SK-N-SH treated with all-trans-retinoic acid at 6 μM for 48 hours (cell line): Measurements from ENCODE around the gene SCYL1.
A peak's percentile ranks its signal among the peaks of the same experiment; 100 is the strongest.

ENCODE experiments used
- ATAC-seq: fragments of 200-7000 bp; cut with Tn5 transposase; 3 replicates; pipeline ENCODE4 v1.9.1; 2020; ENCODE audit warnings: mild to moderate bottlenecking, moderate library complexity
- ARNTL ChIP-seq: fragments of 450-650 bp; formaldehyde crosslinking; IDR thresholded peaks from 2 replicates; pipeline ENCODE4 v1.5.0; 2020; ENCODE audit warnings: low read depth, mild to moderate bottlenecking, moderate library complexity, borderline replicate concordance
- BACH2 ChIP-seq: fragments of 250-450 bp; sonication (Bioruptor Pico); IDR thresholded peaks from 2 replicates; pipeline ENCODE4 v1.9.0; 2021; ENCODE audit warnings: mild to moderate bottlenecking, borderline replicate concordance
- CREB5 ChIP-seq: fragments of 250-450 bp; sonication (Bioruptor Pico); IDR thresholded peaks from 2 replicates; pipeline ENCODE4 v1.5.1; 2020; ENCODE audit warnings: low read depth, mild to moderate bottlenecking, moderate library complexity
- CSDC2 ChIP-seq: fragments of 250-450 bp; sonication (Bioruptor Pico); IDR thresholded peaks from 2 replicates; pipeline ENCODE4 v1.5.0; 2020; ENCODE audit warnings: mild to moderate bottlenecking, moderate library complexity
- CSRNP3 ChIP-seq: fragments of 250-450 bp; sonication (Bioruptor Pico); IDR thresholded peaks from 2 replicates; pipeline ENCODE4 v1.5.1; 2021; ENCODE audit warnings: mild to moderate bottlenecking, moderate library complexity
- ESRRG ChIP-seq: fragments of 250-450 bp; sonication (Bioruptor Pico); IDR thresholded peaks from 2 replicates; pipeline ENCODE4 v1.6.1; 2021; ENCODE audit warnings: mild to moderate bottlenecking
- GLIS3 ChIP-seq: fragments of 250-450 bp; sonication (Bioruptor Pico); IDR thresholded peaks from 2 replicates; pipeline ENCODE4 v1.5.0; 2020; ENCODE audit warnings: mild to moderate bottlenecking, moderate library complexity
- ISL1 ChIP-seq: fragments of 250-450 bp; sonication (Bioruptor Pico); IDR thresholded peaks from 2 replicates; pipeline ENCODE4 v2.1.2; 2022; ENCODE audit warnings: mild to moderate bottlenecking, moderate library complexity
- OSR1 ChIP-seq: fragments of 250-450 bp; sonication (Bioruptor Pico); IDR thresholded peaks from 2 replicates; pipeline ENCODE4 v1.8.0; 2022; ENCODE audit warnings: moderate library complexity, mild to moderate bottlenecking, inconsistent platforms
- PATZ1 ChIP-seq: fragments of 250-450 bp; sonication (Bioruptor Pico); IDR thresholded peaks from 2 replicates; pipeline ENCODE4 v1.8.0; 2020; ENCODE audit warnings: mild to moderate bottlenecking, moderate library complexity, borderline replicate concordance
- POU6F1 ChIP-seq: fragments of 250-450 bp; sonication (Bioruptor Pico); IDR thresholded peaks from 2 replicates; pipeline ENCODE4 v1.8.0; 2021; ENCODE audit warnings: low read depth, mild to moderate bottlenecking, moderate library complexity, borderline replicate concordance
- PPARA ChIP-seq: fragments of 250-450 bp; sonication (Bioruptor Pico); IDR thresholded peaks from 2 replicates; pipeline ENCODE4 v1.5.0; 2020; ENCODE audit warnings: mild to moderate bottlenecking, borderline replicate concordance
- RARB ChIP-seq: fragments of 250-450 bp; sonication (Bioruptor Pico); IDR thresholded peaks from 2 replicates; pipeline ENCODE4 v1.8.0; 2021; ENCODE audit warnings: mild to moderate bottlenecking, moderate library complexity
- SNAI2 ChIP-seq: fragments of 250-450 bp; sonication (Bioruptor Pico); IDR thresholded peaks from 2 replicates; pipeline ENCODE4 v1.5.0; 2020; ENCODE audit warnings: mild to moderate bottlenecking, moderate library complexity
- TCF4 ChIP-seq: fragments of 250-450 bp; sonication (Bioruptor Pico); IDR thresholded peaks from 2 replicates; pipeline ENCODE4 v1.8.0; 2021; ENCODE audit warnings: mild to moderate bottlenecking, moderate library complexity, borderline replicate concordance
- TOX ChIP-seq: fragments of 250-450 bp; sonication (Bioruptor Pico); IDR thresholded peaks from 2 replicates; pipeline ENCODE4 v1.8.0; 2021; ENCODE audit warnings: mild to moderate bottlenecking, moderate library complexity, borderline replicate concordance
- TSHZ2 ChIP-seq: fragments of 250-450 bp; sonication (Bioruptor Pico); IDR thresholded peaks from 2 replicates; pipeline ENCODE4 v1.5.0; 2020; ENCODE audit warnings: mild to moderate bottlenecking, moderate library complexity
- ZC3H10 ChIP-seq: fragments of 250-450 bp; sonication (Bioruptor Pico); IDR thresholded peaks from 2 replicates; pipeline ENCODE4 v1.5.1; 2021; ENCODE audit warnings: mild to moderate bottlenecking, moderate library complexity
- ZFP3 ChIP-seq: fragments of 250-450 bp; sonication (Bioruptor Pico); IDR thresholded peaks from 2 replicates; pipeline ENCODE4 v1.5.0; 2020; ENCODE audit warnings: mild to moderate bottlenecking, moderate library complexity
- ZFP30 ChIP-seq: fragments of 450-650 bp; formaldehyde crosslinking; IDR thresholded peaks from 2 replicates; pipeline ENCODE4 v1.5.0; 2022; ENCODE audit warnings: mild to moderate bottlenecking, moderate library complexity
- ZNF565 ChIP-seq: fragments of 450-650 bp; formaldehyde crosslinking; conservative IDR thresholded peaks from 2 replicates; pipeline ENCODE4 v1.5.0; 2020; ENCODE audit warnings: low read depth, mild to moderate bottlenecking, moderate library complexity
- ZNF70 ChIP-seq: fragments of 450-650 bp; formaldehyde crosslinking; IDR thresholded peaks from 2 replicates; pipeline ENCODE4 v1.5.0; 2020; ENCODE audit warnings: mild to moderate bottlenecking, moderate library complexity
- ZNF8 ChIP-seq: fragments of 450-650 bp; formaldehyde crosslinking; IDR thresholded peaks from 2 replicates; pipeline ENCODE4 v1.5.0; 2020; ENCODE audit warnings: mild to moderate bottlenecking, moderate library complexity

Gene SCYL1

GRCh38 chr11:65524741-65525545 is at the start of gene SCYL1:
Gene SCYL1, plus strand, starts transcription at chr11:65525083. Its CDS starts 71 bp downstream, at chr11:65525154.
- ATAC-seq = peak; percentile 81
- TF ChIP-seq ZFP3 (CRISPR knock-in tag) (0 out of 2 replicates have a peak, but pooled peaks have one; percentile 43), ZNF565 (no peak)

GRCh38 chr11:65476632-65477148 is 48.2 kb upstream of the SCYL1 start:
- TF ChIP-seq TCF4 (CRISPR knock-in tag) (no peak), PPARA (no peak), ESRRG (no peak), ARNTL (CRISPR knock-in tag) (no peak), ZC3H10 (CRISPR knock-in tag) (no peak), ZNF70 (CRISPR knock-in tag) (no peak), SNAI2 (CRISPR knock-in tag) (no peak), CSRNP3 (CRISPR knock-in tag) (no peak), BACH2 (no peak), ZNF565 (no peak), RARB (no peak)
- ATAC-seq = no peak

GRCh38 chr11:65477149-65477965 is 47.5 kb upstream of the SCYL1 start:
- peak; percentile 78 for ATAC-seq
- TF ChIP-seq TSHZ2 = peak; percentile 43; the same call in 1 of the 2 replicates
- no peak for TF ChIP-seq POU6F1 (CRISPR knock-in tag)
- no peak for TF ChIP-seq CREB5 (CRISPR knock-in tag)
- no peak; the same call in 1 of the 2 replicates for TF ChIP-seq PATZ1 (CRISPR knock-in tag)
- no peak for TF ChIP-seq TCF4 (CRISPR knock-in tag)
- TF ChIP-seq BACH2 = no peak
- TF ChIP-seq ZFP30 (CRISPR knock-in tag) = no peak
- TF ChIP-seq CSDC2 = peak; percentile 48; the same call in 1 of the 2 replicates
- peak; percentile 67; the same call in 1 of the 2 replicates for TF ChIP-seq ZFP3 (CRISPR knock-in tag)
- no peak for TF ChIP-seq CSRNP3 (CRISPR knock-in tag)
- TF ChIP-seq ZNF8 (CRISPR knock-in tag) = no peak
- TF ChIP-seq ZNF70 (CRISPR knock-in tag) = no peak
- no peak for TF ChIP-seq OSR1 (CRISPR knock-in tag)
- TF ChIP-seq ZNF565 = peak; percentile 82; the same call in 1 of the 2 replicates
- no peak for TF ChIP-seq RARB
- no peak for TF ChIP-seq PPARA
- TF ChIP-seq ESRRG = no peak
- TF ChIP-seq SNAI2 (CRISPR knock-in tag) = no peak
- no peak; the same call in 1 of the 2 replicates for TF ChIP-seq GLIS3 (CRISPR knock-in tag)
- no peak for TF ChIP-seq ISL1 (CRISPR knock-in tag)
- no peak for TF ChIP-seq TOX (CRISPR knock-in tag)
- no peak; the same call in 1 of the 2 replicates for TF ChIP-seq ZC3H10 (CRISPR knock-in tag)
- no peak for TF ChIP-seq ARNTL (CRISPR knock-in tag)
- TF ChIP-seq, all 23 proteins: peak for 4
